Smooth muscle cell (in vitro differentiated cells): ENCODE results near the gene SNX33. TPM values are rescaled to one million over a fixed set of nuclear protein-coding genes. Genes with fewer than 3 reads are reported as not detected.
A peak's percentile ranks its signal among the peaks of the same experiment; 100 is the strongest.

Experiments
- DNase-seq: peaks from one replicate; lab custom pipeline; 2025; ENCODE audit not compliant: unreplicated experiment; lab: John Stamatoyannopoulos, UW
- H2AFZ ChIP-seq: fragments of 200-600 bp; sonication (generic); 2 replicates; pipeline ENCODE4 v1.6.0; 2016; ENCODE audit warnings: antibody characterized with exemption, low read depth, mild to moderate bottlenecking
- H3F3A ChIP-seq: fragments of 200-600 bp; sonication (generic); 2 replicates; pipeline ENCODE4 v1.6.0; 2017; ENCODE audit warnings: antibody characterized with exemption, low read depth
- H3K27ac ChIP-seq: fragments of 200-600 bp; sonication (generic); 2 replicates; pipeline ENCODE4 v1.5.1; 2016; ENCODE audit warnings: low read depth, mild to moderate bottlenecking
- H3K27me3 ChIP-seq: fragments of 200-600 bp; sonication (generic); 2 replicates; pipeline ENCODE4 v1.6.1; 2016; ENCODE audit warnings: low read depth, mild to moderate bottlenecking
- H3K36me3 ChIP-seq: fragments of 200-600 bp; sonication (generic); 2 replicates; pipeline ENCODE4 v1.5.1; 2016; ENCODE audit warnings: low read depth
- H3K4me1 ChIP-seq: fragments of 200-600 bp; sonication (generic); 2 replicates; pipeline ENCODE4 v1.5.1; 2016; ENCODE audit warnings: low read depth
- H3K4me2 ChIP-seq: fragments of 200-600 bp; sonication (generic); 2 replicates; pipeline ENCODE4 v1.6.0; 2016; ENCODE audit warnings: mild to moderate bottlenecking
- H3K4me3 ChIP-seq: fragments of 200-600 bp; sonication (generic); 2 replicates; pipeline ENCODE4 v1.5.1; 2016; ENCODE audit warnings: mild to moderate bottlenecking
- H3K79me2 ChIP-seq: fragments of 200-600 bp; sonication (generic); 2 replicates; pipeline ENCODE4 v1.6.0; 2016; ENCODE audit warnings: low read depth, mild to moderate bottlenecking
- H3K9ac ChIP-seq: fragments of 200-600 bp; sonication (generic); 2 replicates; pipeline ENCODE4 v1.6.0; 2016; ENCODE audit warnings: low read depth
- H3K9me3 ChIP-seq: fragments of 200-600 bp; sonication (generic); replicated peaks from 2 replicates; pipeline ENCODE4 v1.5.1; 2016; ENCODE audit warnings: low read depth
- H4K20me1 ChIP-seq: fragments of 200-600 bp; sonication (generic); 2 replicates; pipeline ENCODE4 v1.6.0; 2016; ENCODE audit warnings: low read depth
- WGBS: methylation state at CpG from one replicate; pipeline ENCODE4 v1.1.7; 2016; ENCODE audit warnings: low lambda C conversion rate; 5-methylcytosine and 5-hydroxymethylcytosine counted together
- polyA plus RNA-seq: library from polyadenylated mRNA; unstranded; fragments of >200 nt; fragmentation: Nextera tagmentation; extraction: Ambion mirVana; gene quantifications from 2 replicates; pipeline ENCODE4 v1.2.1, GENCODE V29; 2016
- total RNA-seq: library from RNA; depleted of rRNA; stranded (reverse); fragments of >200 nt; gene quantifications from 2 replicates; pipeline ENCODE4 v1.2.3, GENCODE V29; 2014
- TF ChIP-seq, protein P1 (sequence below): fragments of 200-600 bp; sonication (generic); IDR thresholded peaks from 2 replicates; pipeline ENCODE4 v1.5.1; 2017; ENCODE audit warnings: borderline replicate concordance, mild to moderate bottlenecking, antibody characterized with exemption; ENCODE audit not compliant: insufficient read depth, poor library complexity, severe bottlenecking

Gene SNX33
- total and polyA plus RNA-seq, 2 experiments from 2014 or later: 13.6 to 14.2 TPM

- Histone ChIP-seq H3K27ac (peak overlapping the region; percentile 47), H3K4me1 (peaks cover 38% of the 10 kb centered on the region), H3K9me3 (no peaks in the 10 kb centered on the region), H3K9ac (peak overlapping the region; percentile 66), H3K27me3 (no peaks in the 10 kb centered on the region), H3K4me2 (peak overlapping the region; percentile 95), H2AFZ (no peak overlapping the region), H3K79me2 (peaks cover 85% of the 10 kb centered on the region), H3F3A (no peaks in the 10 kb centered on the region), H4K20me1 (peaks cover 84% of the 10 kb centered on the region), H3K36me3 (no peaks in the 10 kb centered on the region), H3K4me3 (peak overlapping the region; percentile 29)
- TF ChIP-seq, protein P1, sequence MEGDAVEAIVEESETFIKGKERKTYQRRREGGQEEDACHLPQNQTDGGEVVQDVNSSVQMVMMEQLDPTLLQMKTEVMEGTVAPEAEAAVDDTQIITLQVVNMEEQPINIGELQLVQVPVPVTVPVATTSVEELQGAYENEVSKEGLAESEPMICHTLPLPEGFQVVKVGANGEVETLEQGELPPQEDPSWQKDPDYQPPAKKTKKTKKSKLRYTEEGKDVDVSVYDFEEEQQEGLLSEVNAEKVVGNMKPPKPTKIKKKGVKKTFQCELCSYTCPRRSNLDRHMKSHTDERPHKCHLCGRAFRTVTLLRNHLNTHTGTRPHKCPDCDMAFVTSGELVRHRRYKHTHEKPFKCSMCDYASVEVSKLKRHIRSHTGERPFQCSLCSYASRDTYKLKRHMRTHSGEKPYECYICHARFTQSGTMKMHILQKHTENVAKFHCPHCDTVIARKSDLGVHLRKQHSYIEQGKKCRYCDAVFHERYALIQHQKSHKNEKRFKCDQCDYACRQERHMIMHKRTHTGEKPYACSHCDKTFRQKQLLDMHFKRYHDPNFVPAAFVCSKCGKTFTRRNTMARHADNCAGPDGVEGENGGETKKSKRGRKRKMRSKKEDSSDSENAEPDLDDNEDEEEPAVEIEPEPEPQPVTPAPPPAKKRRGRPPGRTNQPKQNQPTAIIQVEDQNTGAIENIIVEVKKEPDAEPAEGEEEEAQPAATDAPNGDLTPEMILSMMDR: no peak
- DNase-seq: no peak
- WGBS: 95% methylated on average over 2 of the region's 2 CpGs
Observed at GRCh38 chr15:75651810-75652543, 4.3 kb downstream of the SNX33 start.

DNA sequence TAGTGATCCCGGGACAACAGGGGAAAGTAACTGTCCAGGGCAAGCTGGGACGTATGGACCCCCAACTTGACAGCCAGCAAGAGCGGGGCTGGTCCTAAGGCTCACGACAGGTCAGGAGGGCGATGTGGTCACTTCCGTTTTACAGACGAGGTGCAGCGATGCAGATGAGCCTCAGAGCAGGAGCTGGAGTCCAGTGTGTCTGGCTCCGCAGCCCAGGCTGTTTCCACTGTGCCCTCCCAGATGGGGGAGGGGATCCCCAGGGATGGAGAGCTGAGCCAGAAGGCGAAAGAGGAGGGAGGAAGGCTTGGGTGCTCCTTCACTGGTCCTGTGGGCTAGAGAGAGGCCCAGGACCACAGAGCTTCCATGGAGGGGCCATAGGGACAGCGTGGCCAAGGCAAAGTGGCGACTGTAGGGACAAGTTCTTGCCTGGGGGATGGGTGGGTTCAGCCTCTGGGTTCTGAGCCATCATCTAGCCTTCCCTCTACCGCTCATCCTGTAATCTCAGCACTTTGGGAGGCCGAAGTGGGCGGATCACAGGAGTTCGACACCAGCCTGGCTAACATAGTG is 5.7 kb downstream of the SNX33 start:
- DNase-seq: no peak
- peaks cover 97% of the 10 kb centered on the region for H4K20me1 ChIP-seq
- no peaks in the 10 kb centered on the region for H3K36me3 ChIP-seq
- no peak overlapping the region for H3K4me2 ChIP-seq
- no peaks in the 10 kb centered on the region for H3K27me3 ChIP-seq
- no peaks in the 10 kb centered on the region for H3K9me3 ChIP-seq
- H3K9ac ChIP-seq: no peak overlapping the region
- no peaks in the 10 kb centered on the region for H3F3A ChIP-seq
- TF ChIP-seq, protein P1: no peak
- H3K27ac ChIP-seq: no peak overlapping the region
- peaks cover 38% of the 10 kb centered on the region for H3K4me1 ChIP-seq
- H2AFZ ChIP-seq: no peak overlapping the region
- no peak overlapping the region for H3K4me3 ChIP-seq
- WGBS: 82% methylated on average over 16 of the region's 16 CpGs
- H3K79me2 ChIP-seq: peaks cover 78% of the 10 kb centered on the region

GRCh38 chr15:75654201-75654907 is 6.6 kb downstream of the SNX33 start:
- H3K36me3 ChIP-seq: no peaks in the 10 kb centered on the region
- peaks cover 92% of the 10 kb centered on the region for H4K20me1 ChIP-seq
- H3K27ac ChIP-seq: no peak overlapping the region
- peaks cover 33% of the 10 kb centered on the region for H3K4me1 ChIP-seq
- H3K9ac ChIP-seq: no peak overlapping the region
- TF ChIP-seq, protein P1: no peak
- no peak overlapping the region for H3K4me3 ChIP-seq
- no peaks in the 10 kb centered on the region for H3K27me3 ChIP-seq
- H3K9me3 ChIP-seq: no peaks in the 10 kb centered on the region
- H3K4me2 ChIP-seq: no peak overlapping the region
- no peak overlapping the region for H2AFZ ChIP-seq
- H3F3A ChIP-seq: no peaks in the 10 kb centered on the region
- WGBS: 96% methylated on average over 4 of the region's 4 CpGs
- DNase-seq: no peak
- peaks cover 69% of the 10 kb centered on the region for H3K79me2 ChIP-seq
